ENCODE data around the gene ERBB4.

ERBB4 gene

GRCh38 chr2:211391189-211391567 is 1147.4 kb downstream of the ERBB4 start:
- no peak for TF ChIP-seq CTCF (IDR thresholded peaks at IDR 0.05)
- no peak overlapping the region for H3K27ac ChIP-seq
- no peak overlapping the region for H3K4me3 ChIP-seq
- no peak for DNase-seq (ENCODE audit: low spot score)

DNA sequence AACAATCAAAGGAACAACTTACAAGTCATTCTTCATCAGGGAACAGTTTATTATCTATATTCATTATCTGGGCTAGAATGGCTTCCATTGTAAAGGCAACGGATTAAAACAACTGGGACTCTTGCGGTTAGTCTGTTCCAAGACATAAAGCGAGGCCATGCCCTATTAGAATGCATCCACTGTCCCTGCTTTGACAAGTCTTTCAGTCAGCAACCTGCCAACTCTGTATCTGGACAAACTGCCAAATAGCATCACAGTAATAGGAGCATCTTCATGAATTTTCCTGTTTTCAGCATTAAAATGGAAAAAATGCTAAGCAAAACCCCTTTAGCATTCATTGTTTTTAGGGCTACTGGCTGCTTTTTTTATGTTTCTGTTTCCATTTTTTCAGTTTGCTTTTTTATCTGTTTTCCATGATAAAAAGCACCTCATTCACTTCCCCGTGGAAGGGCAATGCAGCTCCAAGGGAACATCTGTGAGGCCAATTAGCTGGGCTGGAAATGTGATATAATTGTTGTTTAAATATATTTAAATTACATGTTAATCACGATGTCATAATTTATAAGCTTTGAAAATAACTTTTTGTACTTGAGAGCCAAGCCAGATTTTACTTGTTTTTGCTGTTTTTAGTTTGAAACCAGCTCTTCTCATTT is 1147.9 kb downstream of the ERBB4 start:
- Histone ChIP-seq H3K27ac (no peak overlapping the region), H3K4me3 (no peak overlapping the region)
- no peak for DNase-seq (ENCODE audit: low spot score)
- no peak for TF ChIP-seq CTCF (IDR thresholded peaks at IDR 0.05)

DNA sequence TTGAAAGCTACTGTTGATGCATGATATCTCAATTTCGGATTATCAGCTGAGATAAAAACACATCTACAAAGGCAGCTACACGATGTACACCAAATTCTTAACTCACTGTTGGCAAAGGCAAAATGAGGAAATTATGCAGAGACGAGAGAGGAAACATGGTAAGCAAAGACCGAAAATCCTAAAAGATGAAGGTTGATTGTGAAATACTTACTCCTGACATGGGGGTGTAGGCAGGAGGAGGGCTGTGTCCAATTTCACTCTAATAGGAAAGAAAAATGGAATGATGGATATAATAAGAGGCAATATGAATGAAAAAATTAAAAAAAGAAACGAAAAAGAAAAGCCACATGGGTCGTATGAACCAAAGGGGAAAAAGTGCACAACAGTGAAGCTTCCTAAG is 1150.9 kb downstream of the ERBB4 start:
- no peak overlapping the region for H3K27ac ChIP-seq
- no peak for TF ChIP-seq CTCF (IDR thresholded peaks at IDR 0.05)
- DNase-seq (ENCODE audit: low spot score): no peak
- no peak overlapping the region for H3K4me3 ChIP-seq

DNA sequence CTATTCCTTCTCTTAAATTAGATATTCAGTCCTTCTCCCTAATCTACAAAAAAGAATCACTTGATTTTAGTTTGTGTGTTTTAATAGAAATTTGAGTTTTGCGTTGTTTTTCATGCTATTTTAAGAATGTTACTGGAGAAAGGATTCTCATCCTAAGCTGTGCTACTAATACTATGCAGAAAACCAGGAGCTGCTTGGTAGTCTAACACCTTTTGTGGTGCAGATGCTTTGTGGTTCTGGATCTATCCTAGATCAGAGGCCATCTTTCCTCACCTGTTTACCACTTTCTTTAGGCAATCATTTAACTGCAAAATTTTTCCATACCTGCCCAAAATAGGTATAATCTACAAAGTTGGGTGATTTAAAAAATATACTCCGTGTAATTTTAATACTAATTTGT is 1158.6 kb downstream of the ERBB4 start:
- TF ChIP-seq CTCF (IDR thresholded peaks at IDR 0.05): no peak
- Histone ChIP-seq H3K4me3 (no peak overlapping the region), H3K27ac (no peak overlapping the region)
- no peak for DNase-seq (ENCODE audit: low spot score)

- no peak overlapping the region for H3K4me3 ChIP-seq
- DNase-seq (ENCODE audit: low spot score): no peak
- H3K27ac ChIP-seq: no peak overlapping the region
- TF ChIP-seq CTCF (IDR thresholded peaks at IDR 0.05): no peak
Measured at GRCh38 chr2:211376410-211376809, 1162.2 kb downstream of the ERBB4 start.

- TF ChIP-seq CTCF (IDR thresholded peaks at IDR 0.05): no peak
- Histone ChIP-seq H3K27ac (no peak overlapping the region), H3K4me3 (no peak overlapping the region)
- no peak for DNase-seq (ENCODE audit: low spot score)
Measured at GRCh38 chr2:211373203-211373602, 1165.4 kb downstream of the ERBB4 start.

GRCh38 chr2:211371465-211371864 is 1167.1 kb downstream of the ERBB4 start:
- no peak for DNase-seq (ENCODE audit: low spot score)
- TF ChIP-seq CTCF (IDR thresholded peaks at IDR 0.05): no peak
- H3K27ac ChIP-seq: no peak overlapping the region
- H3K4me3 ChIP-seq: no peak overlapping the region
